GM13976 (cell line): ENCODE measurements around the gene CDA.

ENCODE experiments used
- DNase-seq: peaks from one replicate; pipeline ENCODE4 v3.0.0; 2012; ENCODE audit warnings: low spot score
- in situ Hi-C: fragments of 300-500 bp; cut with MboI; formaldehyde crosslinking; loops from one replicate; pipeline ENCODE4 v1.12.0; 2022; ENCODE audit warnings: low sequenced_read_pairs, mixed read lengths, inconsistent platforms; ENCODE audit not compliant: unreplicated experiment
- TF ChIP-seq, protein P1 (sequence below): IDR thresholded peaks from 2 replicates; pipeline ENCODE4 v1.5.1; 2012; ENCODE audit warnings: borderline replicate concordance, mild to moderate bottlenecking; ENCODE audit not compliant: insufficient read depth; ENCODE audit errors: extremely low read depth, missing control alignments, control extremely low read depth

CDA gene

DNA sequence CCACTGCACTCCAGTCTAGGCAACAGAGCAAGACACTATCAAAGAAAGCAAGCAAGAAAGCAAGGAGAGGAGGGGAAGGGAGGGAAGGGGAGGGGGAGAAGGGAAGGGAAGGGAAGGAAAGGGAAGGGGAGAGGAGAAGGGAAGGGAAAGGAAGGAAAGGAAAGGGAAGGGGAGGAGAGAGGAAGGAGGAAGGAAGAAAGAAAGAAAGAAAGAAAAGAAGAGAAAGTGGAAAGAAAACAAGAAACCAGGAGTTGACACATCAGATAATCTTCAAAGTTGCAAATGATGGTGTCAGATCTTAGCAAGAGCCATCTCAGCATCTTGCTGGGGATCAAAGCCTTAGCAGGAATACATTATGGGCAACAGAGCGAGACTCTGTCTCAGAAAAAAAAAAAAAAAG lies 14.9 kb upstream of the CDA start:
- in situ Hi-C loops: loop anchor here (10.0 kb wide), 1 partner anchor 71 kb away; no protein-coding TSS in a partner anchor
- TF ChIP-seq, protein P1, sequence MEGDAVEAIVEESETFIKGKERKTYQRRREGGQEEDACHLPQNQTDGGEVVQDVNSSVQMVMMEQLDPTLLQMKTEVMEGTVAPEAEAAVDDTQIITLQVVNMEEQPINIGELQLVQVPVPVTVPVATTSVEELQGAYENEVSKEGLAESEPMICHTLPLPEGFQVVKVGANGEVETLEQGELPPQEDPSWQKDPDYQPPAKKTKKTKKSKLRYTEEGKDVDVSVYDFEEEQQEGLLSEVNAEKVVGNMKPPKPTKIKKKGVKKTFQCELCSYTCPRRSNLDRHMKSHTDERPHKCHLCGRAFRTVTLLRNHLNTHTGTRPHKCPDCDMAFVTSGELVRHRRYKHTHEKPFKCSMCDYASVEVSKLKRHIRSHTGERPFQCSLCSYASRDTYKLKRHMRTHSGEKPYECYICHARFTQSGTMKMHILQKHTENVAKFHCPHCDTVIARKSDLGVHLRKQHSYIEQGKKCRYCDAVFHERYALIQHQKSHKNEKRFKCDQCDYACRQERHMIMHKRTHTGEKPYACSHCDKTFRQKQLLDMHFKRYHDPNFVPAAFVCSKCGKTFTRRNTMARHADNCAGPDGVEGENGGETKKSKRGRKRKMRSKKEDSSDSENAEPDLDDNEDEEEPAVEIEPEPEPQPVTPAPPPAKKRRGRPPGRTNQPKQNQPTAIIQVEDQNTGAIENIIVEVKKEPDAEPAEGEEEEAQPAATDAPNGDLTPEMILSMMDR: no peak
- DNase-seq: no peak

DNA sequence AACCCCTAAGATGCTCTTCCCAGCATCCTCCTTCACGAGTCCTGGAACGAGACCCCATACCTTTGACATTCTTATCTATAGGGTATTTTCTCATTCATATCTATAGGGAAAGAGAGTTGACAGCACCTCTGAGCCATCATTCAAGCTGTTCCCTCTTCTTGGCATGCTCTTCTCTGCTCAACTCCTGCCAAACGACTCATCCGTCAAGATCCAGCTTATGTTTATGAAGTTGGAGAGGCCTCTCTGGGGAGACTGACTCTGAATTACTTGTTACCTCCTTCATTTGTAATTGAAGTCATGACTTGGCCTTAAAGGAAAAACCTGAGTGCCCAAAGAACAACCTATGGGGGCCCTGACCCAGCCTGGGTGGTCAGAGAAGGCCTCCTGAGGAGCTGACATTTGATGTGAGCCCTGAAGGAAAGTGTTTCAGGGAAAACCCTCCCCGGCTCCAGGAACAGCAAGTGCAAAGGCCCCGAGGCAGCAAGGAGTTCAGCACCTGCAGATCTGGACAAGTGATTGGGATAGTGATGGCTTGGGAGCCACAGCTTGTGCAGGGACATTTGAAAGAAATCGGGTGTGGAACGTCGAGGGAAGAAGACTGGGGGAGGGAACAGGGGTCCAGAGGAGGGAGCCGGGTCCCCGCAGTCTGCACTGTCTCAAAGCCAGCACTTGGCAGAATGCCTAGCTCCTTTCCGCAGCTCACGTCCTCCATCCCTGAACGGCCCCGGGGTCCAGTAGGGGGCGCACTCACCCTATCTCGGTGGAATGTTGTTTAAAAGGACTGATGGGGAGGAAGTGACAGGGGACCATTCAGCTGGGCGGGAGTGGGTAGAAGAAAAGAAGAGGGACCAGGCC lies 14.0 kb upstream of the CDA start:
- peak; percentile 87 for DNase-seq
- TF ChIP-seq, protein P1: peak; percentile 77
- in situ Hi-C loops: loop anchor here (10.0 kb wide), 1 partner anchor 70 kb away; no protein-coding TSS in a partner anchor

DNA sequence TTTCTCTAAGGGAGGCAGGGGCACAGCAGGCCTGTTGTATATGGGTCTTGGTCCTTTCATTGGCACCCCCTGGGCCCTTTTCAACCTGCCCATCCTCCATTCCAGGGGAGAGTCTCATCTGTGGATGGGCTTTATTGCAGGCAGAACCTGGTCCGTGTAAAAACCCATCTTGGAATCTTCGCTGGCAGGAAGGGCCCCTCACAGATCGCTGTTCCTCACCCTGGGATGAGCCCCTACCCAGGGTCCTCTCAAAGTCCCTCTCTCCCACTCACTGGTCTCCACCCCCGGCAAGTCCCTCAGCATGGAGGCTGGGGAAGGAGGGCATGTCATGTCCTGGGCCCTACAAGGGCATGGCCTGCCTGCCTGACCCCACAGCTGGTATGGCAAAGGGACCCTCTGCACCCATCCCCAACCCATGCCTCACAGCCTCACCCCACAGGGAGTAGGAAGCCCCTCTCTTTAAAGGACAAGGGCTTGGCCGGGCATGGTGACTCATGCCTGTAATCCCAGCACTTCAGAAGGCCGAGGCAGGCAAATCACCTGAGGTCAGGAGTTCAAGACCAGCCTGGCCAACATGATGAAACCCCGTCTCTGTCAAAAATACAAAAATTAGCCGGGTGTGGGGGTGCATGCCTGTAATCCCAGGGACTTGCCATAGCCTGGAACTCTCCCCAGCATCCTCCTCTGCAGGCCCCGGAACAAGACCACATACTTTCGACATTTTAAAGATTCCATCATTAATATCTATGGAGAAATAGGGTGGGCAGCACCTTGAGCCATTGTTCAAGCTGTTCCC lies 13.2 kb upstream of the CDA start:
- TF ChIP-seq, protein P1: no peak
- no peak for DNase-seq
- in situ Hi-C loops: loop anchor here (10.0 kb wide), 1 partner anchor 69 kb away; no protein-coding TSS in a partner anchor

DNA sequence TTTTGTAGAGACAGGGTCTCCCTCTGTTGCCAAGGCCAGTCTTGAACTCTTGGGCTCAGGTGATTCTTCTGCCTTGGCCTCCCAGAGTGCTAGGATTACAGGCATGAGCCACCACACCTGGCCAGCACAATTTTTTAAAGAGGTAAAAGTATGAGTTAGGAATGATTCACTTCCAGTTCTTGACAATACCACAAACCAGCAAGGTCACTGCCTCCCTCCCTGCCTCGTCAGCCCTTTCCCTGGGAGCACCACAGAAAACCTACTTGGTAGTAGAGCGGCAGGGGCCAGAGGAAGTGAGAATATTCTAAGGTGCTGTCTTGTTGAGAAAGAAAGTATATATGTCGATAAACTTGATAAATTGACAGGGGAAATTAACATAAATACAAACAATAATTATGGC lies 10.8 kb upstream of the CDA start:
- TF ChIP-seq, protein P1: no peak
- in situ Hi-C loops: loop anchor here (10.0 kb wide), 1 partner anchor 67 kb away; no protein-coding TSS in a partner anchor
- DNase-seq: no peak

DNA sequence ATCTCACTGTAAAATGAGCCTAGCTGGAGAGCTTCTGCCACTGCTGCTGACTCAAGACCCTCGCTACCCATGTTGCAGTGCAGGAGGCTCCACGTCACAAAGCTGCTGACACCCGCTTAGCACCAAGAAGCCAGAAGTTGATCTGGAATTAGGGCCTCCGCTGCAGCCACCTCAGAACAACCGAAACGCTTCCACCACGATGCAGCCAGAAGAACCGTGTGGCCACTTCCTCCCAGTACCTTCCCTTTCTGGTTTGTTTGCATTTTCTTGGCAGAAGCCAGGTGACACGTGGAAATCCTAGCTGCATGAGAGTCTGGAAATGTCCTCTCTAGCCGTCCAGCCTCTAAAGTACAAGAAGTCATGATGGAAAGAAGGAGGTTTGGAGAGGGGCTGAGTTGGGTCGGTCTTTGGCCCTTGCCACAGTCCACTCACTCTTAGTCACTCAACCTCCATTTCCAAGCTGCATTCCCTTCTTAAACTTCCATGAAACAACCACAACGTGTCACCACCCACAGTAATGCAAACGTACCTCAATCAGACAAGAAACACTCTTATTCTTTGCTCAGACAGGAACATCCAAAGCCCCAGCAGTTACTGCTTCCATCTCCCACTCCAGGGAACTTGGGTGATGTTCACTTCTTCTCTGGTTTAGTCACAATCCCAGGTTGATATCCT lies 10.0 kb upstream of the CDA start:
- no peak for DNase-seq
- in situ Hi-C loops: loop anchor here (10.0 kb wide), 1 partner anchor 66 kb away; no protein-coding TSS in a partner anchor
- TF ChIP-seq, protein P1: no peak

DNA sequence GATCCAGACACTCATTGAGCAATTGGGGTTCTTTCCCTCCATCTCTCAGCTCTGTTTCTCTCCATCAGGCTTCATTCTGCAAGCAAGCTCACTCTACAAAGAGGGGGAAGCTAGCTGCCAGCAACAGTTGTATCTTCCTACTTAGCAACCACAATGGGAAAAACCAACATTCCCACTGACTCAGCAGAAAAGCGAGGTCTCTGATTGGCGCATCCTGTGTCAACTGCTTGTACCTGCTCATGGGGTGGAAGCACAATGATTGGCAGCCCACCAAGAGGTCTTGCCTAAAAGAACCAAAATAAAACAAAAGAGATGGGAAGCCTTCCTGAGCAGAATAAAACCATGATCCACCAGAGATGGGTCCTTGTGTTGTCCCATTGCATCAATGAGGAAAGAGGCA lies 4.0 kb upstream of the CDA start:
- TF ChIP-seq, protein P1: no peak
- no peak for DNase-seq
- in situ Hi-C loops: no loop called here
